ENCODE results near the gene CFAP20DC. TPM values are rescaled to one million over a fixed set of nuclear protein-coding genes. Genes with fewer than 3 reads are reported as not detected.
"Not testable (repeated sequence)": the region's sequence is repeated elsewhere in the genome, so short reads cannot be mapped to it uniquely, and the experiment has no call there.

Gene CFAP20DC
- total RNA-seq, 2 experiments from 2014 or later: 1.4 to 1.8 TPM

- POLR2A ChIA-PET: no interaction called here
- ATAC-seq (ENCODE audit: low read depth): no peak
- no peaks in the 10 kb centered on the region for H3K36me3 Mint-ChIP-seq
- H3K4me3 Mint-ChIP-seq: no peak overlapping the region
- H3K27me3 Mint-ChIP-seq: peaks cover 4% of the 10 kb centered on the region
- no peak for DNase-seq
- H3K27ac Mint-ChIP-seq: no peak overlapping the region
- no peaks in the 10 kb centered on the region for H3K4me1 Mint-ChIP-seq
- H3K9me3 Mint-ChIP-seq: peaks cover 1% of the 10 kb centered on the region
Measured at GRCh38 chr3:58708116-58708791, 341.6 kb downstream of the CFAP20DC start.

- Mint-ChIP-seq H3K4me1 (no peaks in the 10 kb centered on the region), H3K27ac (no peak overlapping the region), H3K36me3 (no peaks in the 10 kb centered on the region), H3K27me3 (peaks cover 5% of the 10 kb centered on the region), H3K9me3 (peaks cover 1% of the 10 kb centered on the region), H3K4me3 (no peak overlapping the region)
- ATAC-seq (ENCODE audit: low read depth) (no peak), DNase-seq (no peak)
- POLR2A ChIA-PET: no interaction called here
Measured at GRCh38 chr3:58707390-58707930, 342.4 kb downstream of the CFAP20DC start.

DNA sequence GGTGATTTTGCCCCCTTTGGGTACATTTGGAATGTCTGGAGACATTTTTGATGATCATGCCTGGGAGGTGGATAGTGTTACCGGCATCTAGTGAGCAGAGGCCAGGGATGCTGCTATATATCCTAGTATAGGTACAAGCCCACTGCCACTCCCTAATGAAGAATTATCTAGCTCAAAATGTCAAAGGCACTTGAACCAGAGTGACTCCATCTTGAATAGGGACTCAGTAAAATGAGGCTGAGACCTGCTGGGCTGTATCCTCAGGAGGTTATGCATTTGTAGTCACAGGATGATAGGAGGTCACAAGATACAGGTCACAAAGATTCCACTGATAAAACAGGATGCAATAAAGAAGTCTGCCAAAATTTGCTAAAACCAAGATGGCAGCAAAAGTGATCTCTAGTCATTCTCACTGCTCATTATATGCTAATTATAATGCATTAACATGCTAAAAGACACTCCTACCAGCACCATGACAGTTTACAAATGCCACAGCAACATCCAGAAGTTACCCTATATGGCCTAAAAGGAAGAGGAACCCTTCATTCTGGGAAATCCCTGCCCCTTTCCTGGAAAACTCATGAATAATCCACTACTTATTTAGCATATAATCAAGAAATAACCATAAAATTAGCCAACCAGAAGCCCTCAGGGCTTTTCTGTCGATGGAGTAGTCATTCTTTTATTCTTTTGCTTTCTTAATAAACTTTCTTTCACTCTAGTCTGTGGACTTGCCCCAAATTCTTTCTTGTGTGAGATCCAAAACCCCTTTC lies 343.2 kb downstream of the CFAP20DC start:
- ATAC-seq (ENCODE audit: low read depth) (no peak), DNase-seq (no peak)
- Mint-ChIP-seq H3K4me1 (no peaks in the 10 kb centered on the region), H3K9me3 (peaks cover 1% of the 10 kb centered on the region), H3K27ac (no peak overlapping the region), H3K4me3 (no peak overlapping the region), H3K36me3 (no peaks in the 10 kb centered on the region), H3K27me3 (peaks cover 10% of the 10 kb centered on the region)
- POLR2A ChIA-PET: no interaction called here

- Mint-ChIP-seq H3K4me3 (no peak overlapping the region), H3K27ac (no peak overlapping the region), H3K36me3 (no peaks in the 10 kb centered on the region), H3K9me3 (peaks cover 1% of the 10 kb centered on the region), H3K4me1 (no peaks in the 10 kb centered on the region), H3K27me3 (peaks cover 10% of the 10 kb centered on the region)
- POLR2A ChIA-PET: no interaction called here
- DNase-seq (no peak), ATAC-seq (ENCODE audit: low read depth) (no peak)
Measured at GRCh38 chr3:58704745-58705144, 345.1 kb downstream of the CFAP20DC start.

GRCh38 chr3:58704304-58704703 lies 345.5 kb downstream of the CFAP20DC start:
- H3K4me3 Mint-ChIP-seq; H3K9me3 Mint-ChIP-seq; POLR2A ChIA-PET; H3K27ac Mint-ChIP-seq; H3K4me1 Mint-ChIP-seq; ATAC-seq (ENCODE audit: low read depth); H3K27me3 Mint-ChIP-seq; DNase-seq; H3K36me3 Mint-ChIP-seq: not testable (repeated sequence)

DNA sequence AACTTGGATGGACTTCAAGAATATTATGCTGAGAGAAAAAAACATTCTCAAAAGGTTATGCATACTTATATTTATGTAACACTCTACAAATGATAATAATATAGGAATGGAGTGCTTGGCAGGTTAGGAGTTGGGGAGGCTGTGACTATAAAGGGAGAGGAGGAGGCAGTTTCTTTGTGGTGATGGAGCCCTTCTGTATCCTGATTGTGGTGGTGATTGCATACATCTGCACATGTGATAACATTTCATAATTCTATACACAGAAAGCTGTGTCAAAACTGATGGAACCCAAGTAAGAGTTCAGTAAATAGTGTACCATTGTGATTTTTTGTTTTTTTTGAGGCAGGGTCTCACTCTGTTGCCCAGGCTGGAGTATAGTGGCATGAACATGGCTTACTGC lies 351.6 kb downstream of the CFAP20DC start:
- H3K9me3 Mint-ChIP-seq: peaks cover 7% of the 10 kb centered on the region
- POLR2A ChIA-PET: no interaction called here
- no peak for ATAC-seq (ENCODE audit: low read depth)
- H3K27ac Mint-ChIP-seq: no peak overlapping the region
- no peaks in the 10 kb centered on the region for H3K36me3 Mint-ChIP-seq
- peaks cover 1% of the 10 kb centered on the region for H3K4me1 Mint-ChIP-seq
- DNase-seq: no peak
- peaks cover 6% of the 10 kb centered on the region for H3K27me3 Mint-ChIP-seq
- no peak overlapping the region for H3K4me3 Mint-ChIP-seq

- ATAC-seq (ENCODE audit: low read depth) (no peak), DNase-seq (no peak)
- H3K9me3 Mint-ChIP-seq: peaks cover 7% of the 10 kb centered on the region
- no peak overlapping the region for H3K4me3 Mint-ChIP-seq
- H3K36me3 Mint-ChIP-seq: no peaks in the 10 kb centered on the region
- H3K27ac Mint-ChIP-seq: no peak overlapping the region
- POLR2A ChIA-PET: no interaction called here
- H3K27me3 Mint-ChIP-seq: peaks cover 6% of the 10 kb centered on the region
- H3K4me1 Mint-ChIP-seq: peaks cover 1% of the 10 kb centered on the region
Measured at GRCh38 chr3:58697561-58697960, 352.3 kb downstream of the CFAP20DC start.

DNA sequence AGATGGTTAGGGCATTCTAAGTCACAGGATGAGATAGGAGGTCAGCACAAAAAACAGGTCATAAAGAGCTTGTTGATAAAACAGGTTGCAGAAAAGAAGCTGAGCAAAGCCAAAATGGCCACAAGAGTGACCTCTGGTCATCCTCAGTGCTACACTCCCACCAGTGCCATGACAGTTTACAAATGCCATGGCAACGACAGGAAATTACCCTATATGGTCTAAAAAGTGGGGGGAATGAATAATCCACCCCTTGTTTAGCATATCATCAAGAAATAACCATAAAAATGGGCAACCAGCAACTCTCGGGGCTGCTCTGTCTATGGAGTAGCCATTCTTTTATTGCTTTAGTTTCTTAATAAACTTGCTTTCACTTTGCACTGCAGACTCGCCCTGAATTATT lies 353.0 kb downstream of the CFAP20DC start:
- DNase-seq; H3K4me3 Mint-ChIP-seq; H3K4me1 Mint-ChIP-seq; H3K27ac Mint-ChIP-seq; H3K9me3 Mint-ChIP-seq; H3K27me3 Mint-ChIP-seq; H3K36me3 Mint-ChIP-seq; POLR2A ChIA-PET; ATAC-seq (ENCODE audit: low read depth): not testable (repeated sequence)

DNA sequence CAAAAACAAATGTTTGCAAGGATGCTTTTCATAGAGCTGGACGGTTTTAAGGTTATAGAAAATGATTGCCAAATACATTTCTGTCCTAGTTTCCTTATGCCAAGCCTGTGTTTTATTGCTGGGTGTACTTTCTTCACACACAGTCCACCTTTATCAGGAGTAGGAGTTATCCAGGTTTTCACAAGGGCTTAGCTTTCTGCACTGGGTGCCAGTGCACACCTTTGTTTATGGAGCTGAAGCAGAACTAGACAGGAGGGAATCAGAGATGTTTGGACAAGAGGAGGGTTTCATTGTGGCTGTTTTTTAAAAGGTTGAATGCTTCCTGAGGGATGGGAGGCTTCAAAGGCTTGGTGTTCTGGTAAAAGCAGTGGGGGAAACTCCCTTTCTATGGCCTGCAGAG lies 353.7 kb downstream of the CFAP20DC start:
- no peak for DNase-seq
- no peak for ATAC-seq (ENCODE audit: low read depth)
- Mint-ChIP-seq H3K27ac (no peak overlapping the region), H3K27me3 (no peaks in the 10 kb centered on the region), H3K4me3 (no peak overlapping the region), H3K36me3 (no peaks in the 10 kb centered on the region), H3K4me1 (peaks cover 1% of the 10 kb centered on the region), H3K9me3 (peaks cover 9% of the 10 kb centered on the region)
- POLR2A ChIA-PET: no interaction called here

- H3K36me3 Mint-ChIP-seq; ATAC-seq (ENCODE audit: low read depth); H3K4me3 Mint-ChIP-seq; H3K27ac Mint-ChIP-seq; DNase-seq; POLR2A ChIA-PET; H3K9me3 Mint-ChIP-seq; H3K27me3 Mint-ChIP-seq; H3K4me1 Mint-ChIP-seq: not testable (repeated sequence)
Measured at GRCh38 chr3:58695284-58695683, 354.5 kb downstream of the CFAP20DC start.

DNA sequence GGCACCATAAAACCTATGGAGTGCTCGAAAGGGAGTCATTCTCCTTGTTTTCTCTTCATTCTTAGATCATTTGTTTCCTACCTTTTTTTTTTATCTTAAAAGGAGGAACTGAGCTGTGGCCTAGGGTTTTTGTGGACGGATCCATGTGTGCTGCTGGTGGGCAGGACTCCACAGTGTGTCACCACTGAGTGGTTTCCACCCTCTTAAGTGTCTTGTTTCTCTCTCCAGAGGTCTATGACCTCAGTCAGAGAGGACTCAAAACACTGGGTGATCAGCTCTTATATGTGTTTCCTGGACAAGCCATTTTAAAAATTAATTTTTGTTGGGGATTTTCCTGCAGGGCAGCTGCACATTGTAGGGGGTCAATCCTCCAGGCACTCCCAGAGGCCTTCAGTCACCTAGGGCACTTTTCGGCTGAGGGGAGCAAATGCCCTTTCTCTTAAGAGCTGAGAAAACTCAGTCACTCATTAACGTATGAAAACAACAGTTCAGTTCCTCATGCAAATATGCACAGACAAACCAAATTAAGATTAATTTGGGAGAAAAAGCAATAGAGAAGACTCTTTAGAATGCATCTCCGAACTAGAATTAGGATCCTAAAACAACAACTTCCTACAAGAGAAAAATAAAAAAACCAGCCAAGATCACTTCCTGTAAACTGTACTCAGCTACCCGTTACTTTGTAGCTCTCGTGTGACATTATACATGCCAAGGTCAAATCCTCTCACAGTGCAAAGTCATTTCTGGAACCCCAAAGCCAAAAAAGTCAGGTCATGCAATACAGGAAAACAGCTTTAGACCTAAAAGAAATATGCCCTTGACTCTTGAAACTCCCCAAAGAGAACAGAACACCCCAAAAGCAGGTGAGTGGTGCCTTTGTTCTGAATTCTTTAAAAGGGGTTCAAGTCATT lies 355.6 kb downstream of the CFAP20DC start:
- peaks cover 6% of the 10 kb centered on the region for H3K9me3 Mint-ChIP-seq
- no peak overlapping the region for H3K27ac Mint-ChIP-seq
- H3K4me3 Mint-ChIP-seq: no peak overlapping the region
- no peaks in the 10 kb centered on the region for H3K27me3 Mint-ChIP-seq
- H3K4me1 Mint-ChIP-seq: peaks cover 1% of the 10 kb centered on the region
- no peak for ATAC-seq (ENCODE audit: low read depth)
- POLR2A ChIA-PET: no interaction called here
- DNase-seq: no peak
- H3K36me3 Mint-ChIP-seq: no peaks in the 10 kb centered on the region

- ATAC-seq (ENCODE audit: low read depth): no peak
- H3K27me3 Mint-ChIP-seq: peaks cover 2% of the 10 kb centered on the region
- peaks cover 1% of the 10 kb centered on the region for H3K4me1 Mint-ChIP-seq
- no peak overlapping the region for H3K27ac Mint-ChIP-seq
- DNase-seq: no peak
- no peak overlapping the region for H3K4me3 Mint-ChIP-seq
- H3K9me3 Mint-ChIP-seq: peaks cover 6% of the 10 kb centered on the region
- H3K36me3 Mint-ChIP-seq: no peaks in the 10 kb centered on the region
- POLR2A ChIA-PET: no interaction called here
Measured at GRCh38 chr3:58692484-58692883, 357.3 kb downstream of the CFAP20DC start.
